ENCODE results near the gene LDLRAD4. TPM values are rescaled to one million over a fixed set of nuclear protein-coding genes. Genes with fewer than 3 reads are reported as not detected.
"Not testable (repeated sequence)": the region's sequence is repeated elsewhere in the genome, so short reads cannot be mapped to it uniquely, and the experiment has no call there.

The LDLRAD4 gene
- total RNA-seq, 1 experiment from 2014 or later, result 204 TPM

DNA sequence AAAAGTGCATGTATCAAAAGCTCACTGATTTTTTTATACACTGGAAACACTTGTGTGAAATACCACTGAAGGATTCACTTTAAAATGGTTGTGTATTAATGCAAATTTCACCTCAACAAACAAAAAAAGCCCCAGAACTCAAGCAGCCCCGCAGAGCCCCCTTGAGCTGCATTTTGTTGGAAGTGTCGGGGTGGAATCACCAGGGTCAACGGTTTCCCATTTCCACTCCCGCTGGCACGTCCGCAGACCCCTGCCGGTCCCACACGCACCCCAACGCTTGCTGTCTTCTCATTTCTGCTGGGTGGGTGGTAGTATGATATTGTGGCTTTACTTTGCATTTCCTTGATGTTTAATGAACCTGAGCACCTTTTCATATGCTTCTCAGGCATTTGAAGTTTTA is 268.1 kb downstream of the LDLRAD4 start:
- no peaks in the 10 kb centered on the region for H3K79me2 ChIP-seq (ENCODE audit: low read length)
- H3K27ac ChIP-seq (ENCODE audit: low read length), result no peak overlapping the region
- H3K9me2 ChIP-seq (replicated peaks; ENCODE audit: insufficient read depth, low read length), result no peaks in the 10 kb centered on the region
- H3K36me3 ChIP-seq (ENCODE audit: insufficient read depth, low read length), result no peaks in the 10 kb centered on the region
- H3K4me1 ChIP-seq (ENCODE audit: low read length), result no peaks in the 10 kb centered on the region
- H3K4me3 ChIP-seq (ENCODE audit: low read length), result no peak overlapping the region
- no peaks in the 10 kb centered on the region for H4K20me1 ChIP-seq (ENCODE audit: insufficient read depth, low read depth, low read length)
- no peaks in the 10 kb centered on the region for H3K27me3 ChIP-seq (ENCODE audit: low read length)
- DNase-seq, result no peak
- H3K9ac ChIP-seq (ENCODE audit: low read length), result no peak overlapping the region
- no peak overlapping the region for H2AFZ ChIP-seq (ENCODE audit: low read length)
- no peaks in the 10 kb centered on the region for H3K9me3 ChIP-seq (ENCODE audit: low read length)
- no peak overlapping the region for H3K4me2 ChIP-seq (ENCODE audit: low read depth, low read length, poor library complexity, severe bottlenecking)

DNA sequence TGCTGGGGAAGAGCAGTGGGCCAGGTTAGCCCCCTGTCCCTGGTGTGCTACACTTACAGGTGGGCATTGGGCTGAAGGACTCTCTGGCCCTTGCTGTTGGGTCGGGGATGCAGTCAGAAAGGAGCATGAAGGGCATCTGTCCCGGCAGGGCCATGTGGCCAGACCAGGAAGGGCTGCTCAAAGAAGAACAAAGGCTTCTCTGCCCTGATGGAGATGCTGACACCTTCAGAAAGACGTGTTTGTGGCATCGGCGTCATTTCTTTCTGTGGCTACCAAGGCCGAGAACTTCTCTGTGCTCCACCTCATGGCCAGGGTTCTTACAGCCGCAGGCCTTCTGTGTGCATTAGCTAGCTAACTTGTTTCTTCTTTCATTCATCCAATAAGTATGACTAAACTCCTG is 268.7 kb downstream of the LDLRAD4 start:
- DNase-seq, result no peak
- no peak overlapping the region for H3K4me2 ChIP-seq (ENCODE audit: low read depth, low read length, poor library complexity, severe bottlenecking)
- H3K79me2 ChIP-seq (ENCODE audit: low read length), result no peaks in the 10 kb centered on the region
- no peaks in the 10 kb centered on the region for H3K27me3 ChIP-seq (ENCODE audit: low read length)
- no peaks in the 10 kb centered on the region for H3K9me2 ChIP-seq (replicated peaks; ENCODE audit: insufficient read depth, low read length)
- no peaks in the 10 kb centered on the region for H3K36me3 ChIP-seq (ENCODE audit: insufficient read depth, low read length)
- H3K27ac ChIP-seq (ENCODE audit: low read length), result no peak overlapping the region
- H3K4me1 ChIP-seq (ENCODE audit: low read length), result no peaks in the 10 kb centered on the region
- H3K9me3 ChIP-seq (ENCODE audit: low read length), result no peaks in the 10 kb centered on the region
- H4K20me1 ChIP-seq (ENCODE audit: insufficient read depth, low read depth, low read length), result no peaks in the 10 kb centered on the region
- H3K9ac ChIP-seq (ENCODE audit: low read length), result no peak overlapping the region
- H2AFZ ChIP-seq (ENCODE audit: low read length), result no peak overlapping the region
- no peak overlapping the region for H3K4me3 ChIP-seq (ENCODE audit: low read length)

DNA sequence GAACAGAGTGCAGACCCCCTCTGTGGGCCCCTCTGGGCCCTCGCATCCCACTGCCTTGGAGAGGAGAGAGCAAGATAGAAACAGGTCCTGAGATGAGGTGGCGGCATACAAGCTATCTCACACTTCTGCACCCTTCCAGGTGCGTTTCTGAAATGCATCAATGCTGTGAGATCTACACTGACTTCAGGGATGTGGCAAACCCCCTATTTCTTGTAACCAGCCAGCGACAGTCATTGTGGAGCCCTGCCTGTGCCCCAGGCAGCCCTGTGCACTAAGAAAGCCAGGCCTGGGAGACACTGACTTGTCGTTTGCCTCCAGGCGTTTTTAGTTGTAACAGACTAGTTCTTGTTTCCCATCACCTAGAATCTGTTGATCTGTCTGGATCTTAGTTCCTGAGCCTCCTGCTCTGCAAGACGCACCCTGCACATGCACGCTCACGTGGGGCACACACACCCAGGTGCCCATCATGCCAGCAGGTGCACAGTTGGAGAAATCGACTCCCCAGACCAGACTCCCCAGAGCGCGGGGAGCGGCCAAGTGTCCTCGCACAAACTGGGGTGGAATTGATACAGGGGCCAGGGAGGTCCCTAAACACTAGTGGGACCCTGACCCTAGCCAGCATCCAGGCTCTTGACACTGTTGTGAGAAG is 269.8 kb downstream of the LDLRAD4 start:
- Histone ChIP-seq H3K4me1 (ENCODE audit: low read length) (no peaks in the 10 kb centered on the region), H3K9ac (ENCODE audit: low read length) (no peak overlapping the region), H3K9me2 (replicated peaks; ENCODE audit: insufficient read depth, low read length) (no peaks in the 10 kb centered on the region), H3K27ac (ENCODE audit: low read length) (no peak overlapping the region), H3K27me3 (ENCODE audit: low read length) (no peaks in the 10 kb centered on the region), H3K9me3 (ENCODE audit: low read length) (no peaks in the 10 kb centered on the region), H3K4me2 (ENCODE audit: low read depth, low read length, poor library complexity, severe bottlenecking) (no peak overlapping the region), H3K4me3 (ENCODE audit: low read length) (no peak overlapping the region), H4K20me1 (ENCODE audit: insufficient read depth, low read depth, low read length) (no peaks in the 10 kb centered on the region), H3K79me2 (ENCODE audit: low read length) (no peaks in the 10 kb centered on the region), H3K36me3 (ENCODE audit: insufficient read depth, low read length) (no peaks in the 10 kb centered on the region), H2AFZ (ENCODE audit: low read length) (no peak overlapping the region)
- DNase-seq, result no peak

GRCh38 chr18:13489303-13489702 is 270.7 kb downstream of the LDLRAD4 start:
- H3K9me3 ChIP-seq (ENCODE audit: low read length); H3K79me2 ChIP-seq (ENCODE audit: low read length); H3K36me3 ChIP-seq (ENCODE audit: insufficient read depth, low read length); H3K9ac ChIP-seq (ENCODE audit: low read length); H3K27me3 ChIP-seq (ENCODE audit: low read length); H3K27ac ChIP-seq (ENCODE audit: low read length); H3K9me2 ChIP-seq (replicated peaks; ENCODE audit: insufficient read depth, low read length); H2AFZ ChIP-seq (ENCODE audit: low read length); H3K4me1 ChIP-seq (ENCODE audit: low read length); H3K4me3 ChIP-seq (ENCODE audit: low read length); H3K4me2 ChIP-seq (ENCODE audit: low read depth, low read length, poor library complexity, severe bottlenecking); H4K20me1 ChIP-seq (ENCODE audit: insufficient read depth, low read depth, low read length); DNase-seq: not testable (repeated sequence)

GRCh38 chr18:13491138-13491537 is 272.6 kb downstream of the LDLRAD4 start:
- Histone ChIP-seq H3K27me3 (ENCODE audit: low read length) (no peaks in the 10 kb centered on the region), H2AFZ (ENCODE audit: low read length) (no peak overlapping the region), H3K4me1 (ENCODE audit: low read length) (no peaks in the 10 kb centered on the region), H3K36me3 (ENCODE audit: insufficient read depth, low read length) (no peaks in the 10 kb centered on the region), H4K20me1 (ENCODE audit: insufficient read depth, low read depth, low read length) (no peaks in the 10 kb centered on the region), H3K9me2 (replicated peaks; ENCODE audit: insufficient read depth, low read length) (no peaks in the 10 kb centered on the region), H3K4me2 (ENCODE audit: low read depth, low read length, poor library complexity, severe bottlenecking) (no peak overlapping the region), H3K9ac (ENCODE audit: low read length) (no peak overlapping the region), H3K79me2 (ENCODE audit: low read length) (no peaks in the 10 kb centered on the region), H3K27ac (ENCODE audit: low read length) (no peak overlapping the region), H3K4me3 (ENCODE audit: low read length) (no peak overlapping the region), H3K9me3 (ENCODE audit: low read length) (no peaks in the 10 kb centered on the region)
- no peak for DNase-seq

GRCh38 chr18:13492314-13492713 is 273.8 kb downstream of the LDLRAD4 start:
- no peak overlapping the region for H2AFZ ChIP-seq (ENCODE audit: low read length)
- no peaks in the 10 kb centered on the region for H3K9me2 ChIP-seq (replicated peaks; ENCODE audit: insufficient read depth, low read length)
- no peak overlapping the region for H3K9ac ChIP-seq (ENCODE audit: low read length)
- no peaks in the 10 kb centered on the region for H3K4me1 ChIP-seq (ENCODE audit: low read length)
- no peaks in the 10 kb centered on the region for H3K9me3 ChIP-seq (ENCODE audit: low read length)
- no peak overlapping the region for H3K4me2 ChIP-seq (ENCODE audit: low read depth, low read length, poor library complexity, severe bottlenecking)
- no peaks in the 10 kb centered on the region for H3K36me3 ChIP-seq (ENCODE audit: insufficient read depth, low read length)
- H4K20me1 ChIP-seq (ENCODE audit: insufficient read depth, low read depth, low read length), result no peaks in the 10 kb centered on the region
- no peak for DNase-seq
- no peaks in the 10 kb centered on the region for H3K79me2 ChIP-seq (ENCODE audit: low read length)
- no peaks in the 10 kb centered on the region for H3K27me3 ChIP-seq (ENCODE audit: low read length)
- H3K4me3 ChIP-seq (ENCODE audit: low read length), result no peak overlapping the region
- no peak overlapping the region for H3K27ac ChIP-seq (ENCODE audit: low read length)

DNA sequence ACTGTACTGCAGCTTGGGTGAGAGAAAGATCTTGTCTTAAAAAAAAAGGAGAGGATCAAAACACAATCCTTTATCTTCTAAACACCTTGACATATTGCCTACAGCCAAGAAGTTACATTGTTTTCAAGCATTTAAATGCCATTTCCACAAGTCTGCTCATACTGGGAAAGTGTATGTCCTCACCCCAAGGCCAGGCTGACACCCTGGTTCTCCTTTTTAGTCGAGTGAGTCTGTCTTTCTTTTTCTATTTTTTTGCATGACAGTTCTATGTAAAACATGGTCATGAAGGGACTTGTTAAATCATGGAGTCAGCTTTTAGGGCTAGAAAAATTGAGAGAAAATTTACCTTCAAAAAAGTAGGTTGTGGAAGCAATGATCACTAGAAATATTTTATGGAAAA is 274.5 kb downstream of the LDLRAD4 start:
- Histone ChIP-seq H3K9ac (ENCODE audit: low read length) (no peak overlapping the region), H3K27me3 (ENCODE audit: low read length) (no peaks in the 10 kb centered on the region), H3K79me2 (ENCODE audit: low read length) (no peaks in the 10 kb centered on the region), H4K20me1 (ENCODE audit: insufficient read depth, low read depth, low read length) (no peaks in the 10 kb centered on the region), H3K4me1 (ENCODE audit: low read length) (no peaks in the 10 kb centered on the region), H2AFZ (ENCODE audit: low read length) (no peak overlapping the region), H3K27ac (ENCODE audit: low read length) (no peak overlapping the region), H3K4me2 (ENCODE audit: low read depth, low read length, poor library complexity, severe bottlenecking) (no peak overlapping the region), H3K36me3 (ENCODE audit: insufficient read depth, low read length) (no peaks in the 10 kb centered on the region), H3K9me2 (replicated peaks; ENCODE audit: insufficient read depth, low read length) (no peaks in the 10 kb centered on the region), H3K9me3 (ENCODE audit: low read length) (no peaks in the 10 kb centered on the region), H3K4me3 (ENCODE audit: low read length) (no peak overlapping the region)
- no peak for DNase-seq

DNA sequence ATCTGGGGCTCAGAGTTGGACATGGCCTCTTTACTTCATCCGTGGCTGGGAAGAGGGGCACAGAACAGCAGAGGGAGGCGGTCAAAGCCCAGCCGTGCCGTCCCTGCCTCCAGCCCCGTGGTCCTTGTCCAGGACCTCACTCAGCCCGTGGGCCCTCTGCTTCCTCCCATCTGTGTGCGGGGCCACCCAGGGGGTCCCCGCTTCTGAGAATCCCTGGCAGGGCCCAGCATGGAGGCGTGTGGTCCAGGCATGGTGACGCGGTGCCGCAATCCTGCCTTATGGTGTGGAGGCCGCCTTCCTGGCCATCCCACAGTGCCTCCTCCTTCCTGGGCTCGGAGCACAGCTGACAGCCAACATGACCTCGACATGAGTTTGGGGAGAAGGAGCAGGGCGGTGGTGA is 275.2 kb downstream of the LDLRAD4 start:
- no peak overlapping the region for H3K4me3 ChIP-seq (ENCODE audit: low read length)
- H3K9ac ChIP-seq (ENCODE audit: low read length), result no peak overlapping the region
- H4K20me1 ChIP-seq (ENCODE audit: insufficient read depth, low read depth, low read length), result no peaks in the 10 kb centered on the region
- DNase-seq, result no peak
- H3K27me3 ChIP-seq (ENCODE audit: low read length), result no peaks in the 10 kb centered on the region
- H3K79me2 ChIP-seq (ENCODE audit: low read length), result no peaks in the 10 kb centered on the region
- no peaks in the 10 kb centered on the region for H3K36me3 ChIP-seq (ENCODE audit: insufficient read depth, low read length)
- H3K9me3 ChIP-seq (ENCODE audit: low read length), result no peaks in the 10 kb centered on the region
- no peak overlapping the region for H3K4me2 ChIP-seq (ENCODE audit: low read depth, low read length, poor library complexity, severe bottlenecking)
- no peak overlapping the region for H3K27ac ChIP-seq (ENCODE audit: low read length)
- H3K4me1 ChIP-seq (ENCODE audit: low read length), result no peaks in the 10 kb centered on the region
- no peaks in the 10 kb centered on the region for H3K9me2 ChIP-seq (replicated peaks; ENCODE audit: insufficient read depth, low read length)
- H2AFZ ChIP-seq (ENCODE audit: low read length), result no peak overlapping the region

Data from Karpas-422 (cell line).